Right atrium auricular region (tissue), 2 donors: ENCODE measurements around the gene SYCP2L. TPM values are rescaled to one million over a fixed set of nuclear protein-coding genes. Genes with fewer than 3 reads are reported as not detected.

ENCODE experiments used
- DNase-seq: peaks from one replicate; pipeline ENCODE4 v3.0.0-alpha.2; 2019; ENCODE audit warnings: low spot score
- H3K27ac ChIP-seq, 2 donors: fragments of 200-600 bp; sonication (generic); 1 replicate in 1 of 2; 2 replicates in 1 of 2; pipeline ENCODE4 v1.5.1; 2016 to 2019
- H3K27me3 ChIP-seq, 2 donors: fragments of 200-600 bp; sonication (generic); one replicate each; pipeline versions ENCODE4 v1.5.1 to v1.6.0; 2017 to 2019
- H3K36me3 ChIP-seq: fragments of 200-600 bp; sonication (generic); one replicate; pipeline ENCODE4 v1.5.1; 2016
- H3K4me1 ChIP-seq, 2 donors: fragments of 200-600 bp; sonication (generic); one replicate each; pipeline versions ENCODE4 v1.5.1 to v1.6.0; 2017 to 2019
- H3K4me3 ChIP-seq, 2 donors: fragments of 200-600 bp; sonication (generic); 1 replicate in 1 of 2; 2 replicates in 1 of 2; pipeline ENCODE4 v1.5.1; 2017 to 2019; ENCODE audit warnings: mild to moderate bottlenecking in 1 of 2, moderate library complexity in 1 of 2
- H3K9me3 ChIP-seq, 2 donors: fragments of 200-600 bp; sonication (generic); one replicate each; pipeline ENCODE4 v1.5.1; 2019
- CTCF ChIP-seq, 2 donors: fragments of 200-600 bp; sonication (generic); IDR thresholded peaks; one replicate each; pipeline ENCODE4 v1.5.1; 2019; ENCODE audit warnings: antibody characterized with exemption in 2 of 2
- total RNA-seq, 2 donors: library from RNA; depleted of rRNA; stranded (reverse); fragments of >200 nt; gene quantifications; one replicate each; pipeline ENCODE4 v1.1.0, GENCODE V29; 2016

Gene SYCP2L
- total RNA-seq, 2 donors from 2014 or later = 0.20 to 1.1 TPM

- Histone ChIP-seq H3K4me1 (peaks cover 0 to 8% of the 10 kb centered on the region in 2 donors), H3K36me3 (no peaks in the 10 kb centered on the region), H3K4me3 (no peak overlapping the region), H3K27ac (no peak overlapping the region), H3K27me3 (no peaks in the 10 kb centered on the region), H3K9me3 (no peaks in the 10 kb centered on the region)
- DNase-seq = no peak
- no peak for TF ChIP-seq CTCF (IDR thresholded peaks at IDR 0.05)
These were observed 119.2 kb downstream of the SYCP2L start for GRCh38 chr6:11006061-11006460.

DNA sequence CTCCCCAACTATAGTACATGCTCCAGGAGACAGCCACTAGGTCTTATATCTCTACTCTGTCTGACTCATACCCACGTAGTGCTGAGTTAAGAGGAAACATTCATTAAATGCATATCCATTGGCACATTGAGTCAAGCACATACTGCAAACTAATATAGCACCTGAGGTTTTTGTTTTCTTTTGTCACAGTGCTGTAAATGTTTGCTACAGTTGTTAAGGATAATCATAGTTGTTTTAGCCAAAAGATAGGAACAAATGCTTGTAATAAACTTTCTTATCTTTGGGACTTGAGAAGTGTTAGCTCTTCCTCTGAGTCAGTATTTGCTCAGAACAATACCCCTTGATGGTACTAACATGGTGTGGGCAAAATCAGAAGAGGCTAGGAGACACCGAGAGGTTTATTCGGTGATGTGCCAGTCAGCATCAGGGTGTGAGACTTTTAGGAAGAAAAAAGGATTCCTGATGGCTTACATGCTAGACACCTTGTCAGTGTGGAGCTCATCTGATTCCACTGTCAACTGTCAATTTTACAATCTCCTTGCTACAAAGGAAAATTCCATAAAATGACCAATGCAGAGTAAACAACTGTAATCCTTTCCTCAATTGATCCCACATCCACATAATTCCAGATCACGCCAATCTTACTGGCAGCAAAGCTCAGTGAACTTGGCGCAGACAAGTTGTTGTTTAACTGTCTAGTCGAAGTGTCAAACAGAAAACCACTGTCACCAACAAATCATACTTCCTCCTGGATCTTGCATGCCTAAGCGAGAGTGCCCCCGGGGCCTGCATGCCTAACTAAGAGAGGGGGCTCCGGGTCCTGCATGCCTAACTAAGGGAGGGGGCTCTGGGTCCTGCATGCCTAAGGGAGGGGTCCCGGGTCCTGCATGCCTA is 121.1 kb downstream of the SYCP2L start:
- no peak overlapping the region for H3K27ac ChIP-seq
- no peak for DNase-seq
- no peak for TF ChIP-seq CTCF (IDR thresholded peaks at IDR 0.05)

GRCh38 chr6:11008821-11009220 is 122.0 kb downstream of the SYCP2L start:
- H3K36me3 ChIP-seq = no peaks in the 10 kb centered on the region
- no peak for TF ChIP-seq CTCF (IDR thresholded peaks at IDR 0.05)
- H3K4me1 ChIP-seq = peaks cover 0 to 8% of the 10 kb centered on the region in 2 donors
- no peaks in the 10 kb centered on the region for H3K27me3 ChIP-seq
- H3K27ac ChIP-seq = no peak overlapping the region
- H3K9me3 ChIP-seq = no peaks in the 10 kb centered on the region
- no peak overlapping the region for H3K4me3 ChIP-seq
- no peak for DNase-seq

More for the DNA sequence above, 121.1 kb downstream of the SYCP2L start:
- Histone ChIP-seq H3K9me3 (no peaks in the 10 kb centered on the region), H3K4me1 (peaks cover 0 to 8% of the 10 kb centered on the region in 2 donors), H3K4me3 (no peak overlapping the region), H3K36me3 (no peaks in the 10 kb centered on the region), H3K27me3 (no peaks in the 10 kb centered on the region)

DNA sequence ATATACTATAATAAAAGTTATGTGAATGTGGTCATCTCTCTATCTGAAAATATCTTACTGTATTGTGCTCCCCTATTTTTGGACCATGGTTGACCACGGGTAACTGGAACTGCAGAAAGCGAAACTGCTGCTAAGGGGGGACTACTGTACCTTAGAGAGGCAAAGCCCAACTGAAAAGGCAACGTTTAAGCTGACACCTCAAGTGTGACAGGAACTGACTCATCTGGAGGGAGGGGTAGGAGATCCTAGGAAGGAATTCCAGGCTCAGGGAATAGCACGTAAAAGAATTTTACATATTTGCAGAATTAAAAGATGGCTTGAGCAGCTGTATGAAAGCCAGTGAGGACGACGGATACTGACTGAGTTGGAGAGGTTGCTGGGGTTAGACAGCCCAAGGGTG is 122.5 kb downstream of the SYCP2L start:
- H3K4me3 ChIP-seq = no peak overlapping the region
- no peak overlapping the region for H3K27ac ChIP-seq
- no peaks in the 10 kb centered on the region for H3K27me3 ChIP-seq
- H3K9me3 ChIP-seq = no peaks in the 10 kb centered on the region
- no peaks in the 10 kb centered on the region for H3K36me3 ChIP-seq
- no peak for DNase-seq
- H3K4me1 ChIP-seq = peaks cover 0 to 8% of the 10 kb centered on the region in 2 donors
- no peak for TF ChIP-seq CTCF (IDR thresholded peaks at IDR 0.05)

DNA sequence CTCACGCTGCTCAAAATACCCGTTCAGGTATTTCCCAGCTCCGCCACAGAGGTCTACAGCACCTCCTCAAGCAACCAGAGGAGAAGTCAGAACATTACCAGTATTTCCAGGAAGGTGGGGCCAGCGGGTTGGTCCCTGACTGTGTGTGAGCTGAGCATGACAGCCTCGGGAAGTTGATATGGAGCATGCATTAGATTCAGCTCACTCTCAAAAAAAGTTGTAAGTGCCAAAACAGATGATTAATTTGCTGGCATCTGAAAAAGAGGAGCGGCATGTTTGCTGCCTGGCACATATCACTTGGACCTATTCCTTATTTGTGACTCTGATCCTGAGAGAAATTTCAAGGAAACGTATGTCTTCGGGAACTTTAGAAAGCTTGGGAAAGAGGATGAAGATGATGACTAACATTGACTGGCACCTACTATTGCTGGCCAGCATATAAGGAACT is 125.0 kb downstream of the SYCP2L start:
- no peak overlapping the region for H3K27ac ChIP-seq
- H3K9me3 ChIP-seq = no peaks in the 10 kb centered on the region
- TF ChIP-seq CTCF (IDR thresholded peaks at IDR 0.05) = no peak
- no peaks in the 10 kb centered on the region for H3K27me3 ChIP-seq
- no peak overlapping the region for H3K4me3 ChIP-seq
- DNase-seq = no peak
- H3K36me3 ChIP-seq = no peaks in the 10 kb centered on the region
- H3K4me1 ChIP-seq = peaks cover 0 to 8% of the 10 kb centered on the region in 2 donors
